ENCODE measurements around the gene SYNDIG1.

GRCh38 chr20:24523661-24524060 is 54.2 kb downstream of the SYNDIG1 start:
- no peak for TF ChIP-seq CTBP1 (IDR thresholded peaks at IDR 0.05; ENCODE audit: borderline replicate concordance)
- TF ChIP-seq FOXK2 (IDR thresholded peaks at IDR 0.05): no peak
